H1 (cell line): ENCODE data around the gene ARSK. TPM values are rescaled to one million over a fixed set of nuclear protein-coding genes. Genes with fewer than 3 reads are reported as not detected.

Source experiments
- CTCF ChIA-PET: fragments of 300-600 bp; sonication (Branson Sonifier 250); formaldehyde crosslinking; loops from one replicate; lab custom pipeline; 2021; ENCODE audit not compliant: partially characterized antibody; lab: Charles Lee
- POLR2A ChIA-PET: fragments of 300-600 bp; sonication (Branson Sonifier 250); formaldehyde crosslinking; loops from one replicate; lab custom pipeline; 2021; ENCODE audit warnings: inconsistent platforms; ENCODE audit not compliant: partially characterized antibody; lab: Charles Lee
- DNase-seq, 2 experiments: peaks; one replicate each; pipeline versions ENCODE4 v3.0.0 to v3.0.0-alpha.2; 2010 to 2022; ENCODE audit warnings: low spot score in 2 of 2, low read depth in 1 of 2, mixed read lengths in 1 of 2
- FAIRE-seq: peaks from 2 replicates; lab custom pipeline; 2011; peaks lifted over from hg19 to GRCh38; lab: Jason Lieb, UNC
- H2AFZ ChIP-seq: 2 replicates; pipeline ENCODE4 v1.8.1; 2012; ENCODE audit warnings: low read length, inconsistent platforms
- H2AK5ac ChIP-seq: 2 replicates; pipeline ENCODE4 v1.6.1; 2013; ENCODE audit warnings: low read depth, low read length
- H2BK120ac ChIP-seq: replicated peaks from 2 replicates; pipeline ENCODE3; 2013; ENCODE audit warnings: low read depth, low read length, inconsistent platforms
- H2BK12ac ChIP-seq: 2 replicates; pipeline ENCODE4 v1.6.1; 2013; ENCODE audit warnings: low read depth, low read length
- H2BK15ac ChIP-seq: 2 replicates; pipeline ENCODE4 v1.6.1; 2013; ENCODE audit warnings: low read length
- H2BK20ac ChIP-seq: 2 replicates; pipeline ENCODE4 v1.6.1; 2013; ENCODE audit warnings: low read length
- H2BK5ac ChIP-seq: 2 replicates; pipeline ENCODE4 v1.6.1; 2013; ENCODE audit warnings: low read depth, low read length
- H3K14ac ChIP-seq: 2 replicates; pipeline ENCODE4 v1.6.1; 2013; ENCODE audit warnings: inconsistent platforms; ENCODE audit not compliant: insufficient read length
- H3K18ac ChIP-seq: 2 replicates; pipeline ENCODE4 v1.6.1; 2013; ENCODE audit warnings: low read length; ENCODE audit errors: extremely low read depth
- H3K23ac ChIP-seq: 2 replicates; pipeline ENCODE4 v1.6.1; 2013; ENCODE audit warnings: inconsistent platforms; ENCODE audit not compliant: insufficient read length
- H3K23me2 ChIP-seq: 2 replicates; pipeline ENCODE4 v1.6.1; 2013; ENCODE audit warnings: low read depth, low read length
- H3K27ac ChIP-seq: 2 replicates; pipeline ENCODE4 v1.6.1; 2011; ENCODE audit warnings: low read depth, low read length, inconsistent platforms
- H3K27me3 ChIP-seq, 4 experiments: replicated peaks in 1 of 4; 1 replicate in 1 of 4; 2 replicates in 3 of 4; pipeline versions ENCODE4 v1.6.1 to v1.8.1; 2011 to 2013; ENCODE audit warnings: low read length in 3 of 4, mild to moderate bottlenecking in 3 of 4, inconsistent platforms in 2 of 4, mixed read lengths in 2 of 4, moderate library complexity in 1 of 4; ENCODE audit not compliant: control insufficient read depth in 3 of 4, insufficient read depth in 3 of 4; ENCODE audit errors: extremely low read depth in 1 of 4
- H3K36me3 ChIP-seq, 4 experiments: 2 replicates each; pipeline versions ENCODE4 v1.6.1 to v1.8.1; 2011 to 2013; ENCODE audit warnings: mild to moderate bottlenecking in 4 of 4, low read length in 3 of 4, moderate library complexity in 2 of 4, control low read depth in 1 of 4, inconsistent platforms in 1 of 4; ENCODE audit not compliant: insufficient read depth in 4 of 4, control insufficient read depth in 2 of 4
- H3K4ac ChIP-seq: replicated peaks from 2 replicates; pipeline ENCODE3; 2013; ENCODE audit warnings: low read length, low read depth, mixed read lengths, inconsistent platforms; ENCODE audit not compliant: insufficient read length
- H3K4me1 ChIP-seq, 4 experiments: replicated peaks in 1 of 4; 1 replicate in 1 of 4; 2 replicates in 3 of 4; pipeline versions ENCODE4 v1.6.1 to v1.8.1; 2011 to 2013; ENCODE audit warnings: low read length in 3 of 4, inconsistent platforms in 2 of 4, mixed read lengths in 1 of 4; ENCODE audit not compliant: insufficient read depth in 4 of 4, control insufficient read depth in 3 of 4
- H3K4me2 ChIP-seq, 2 experiments: 2 replicates each; pipeline versions ENCODE4 v1.6.1 to v1.8.1; 2011 to 2013; ENCODE audit warnings: low read depth in 2 of 2, low read length in 2 of 2, control low read depth in 1 of 2, inconsistent platforms in 1 of 2, mild to moderate bottlenecking in 1 of 2; ENCODE audit not compliant: insufficient read depth in 1 of 2
- H3K4me3 ChIP-seq, 4 experiments: fragments of 200-600, 300-600 bp in 1 of 4; sonication (generic), shearing (Covaris generic), sonication (Bioruptor Twin) in 1 of 4; 2 replicates each; pipeline versions ENCODE4 v1.5.1 to v1.8.1; 2011 to 2016; ENCODE audit warnings: low read length in 4 of 4, low read depth in 3 of 4, control low read depth in 2 of 4, inconsistent platforms in 2 of 4, mild to moderate bottlenecking in 2 of 4, mixed read lengths in 1 of 4, moderate library complexity in 1 of 4; ENCODE audit not compliant: insufficient read depth in 2 of 4; ENCODE audit errors: extremely low read depth in 1 of 4
- H3K56ac ChIP-seq: replicated peaks from 2 replicates; pipeline ENCODE3; 2013; ENCODE audit warnings: low read depth, mild to moderate bottlenecking, mixed read lengths, low read length, inconsistent platforms; ENCODE audit not compliant: insufficient read length
- H3K79me1 ChIP-seq: 2 replicates; pipeline ENCODE4 v1.6.1; 2013; ENCODE audit warnings: low read depth, low read length, control low read depth
- H3K79me2 ChIP-seq, 2 experiments: 2 replicates each; pipeline versions ENCODE4 v1.6.1 to v1.8.1; 2012 to 2013; ENCODE audit warnings: low read length in 2 of 2, mild to moderate bottlenecking in 2 of 2, inconsistent platforms in 1 of 2; ENCODE audit not compliant: insufficient read depth in 2 of 2, control insufficient read depth in 1 of 2
- H3K9ac ChIP-seq, 4 experiments: replicated peaks in 1 of 4; 1 replicate in 1 of 4; 2 replicates in 3 of 4; pipeline versions ENCODE4 v1.6.1 to v1.8.1; 2011 to 2013; ENCODE audit warnings: low read depth in 3 of 4, low read length in 3 of 4, control low read depth in 2 of 4, mild to moderate bottlenecking in 2 of 4, moderate library complexity in 2 of 4, inconsistent platforms in 1 of 4; ENCODE audit errors: extremely low read depth in 1 of 4
- H3K9me3 ChIP-seq, 2 experiments: 2 replicates each; pipeline versions ENCODE4 v1.6.1 to v1.8.1; 2012 to 2013; ENCODE audit warnings: mild to moderate bottlenecking in 2 of 2, moderate library complexity in 2 of 2, control low read depth in 1 of 2, inconsistent platforms in 1 of 2, low read depth in 1 of 2, low read length in 1 of 2, mixed read lengths in 1 of 2; ENCODE audit not compliant: insufficient read depth in 2 of 2
- H4K20me1 ChIP-seq, 2 experiments: replicated peaks in 1 of 2; 2 replicates each; pipeline versions ENCODE3 to v1.8.1; 2011 to 2013; ENCODE audit warnings: inconsistent platforms in 2 of 2, low read length in 2 of 2, mild to moderate bottlenecking in 1 of 2; ENCODE audit not compliant: insufficient read depth in 2 of 2, control insufficient read depth in 1 of 2
- H4K5ac ChIP-seq: 2 replicates; pipeline ENCODE4 v1.6.1; 2013; ENCODE audit warnings: low read length, low read depth, mixed read lengths, inconsistent platforms; ENCODE audit not compliant: insufficient read length
- H4K8ac ChIP-seq: 2 replicates; pipeline ENCODE4 v1.8.0; 2013; ENCODE audit warnings: mild to moderate bottlenecking, moderate library complexity, low read length, inconsistent platforms; ENCODE audit not compliant: insufficient read depth; ENCODE audit errors: extremely low read depth
- H4K91ac ChIP-seq: replicated peaks from 2 replicates; pipeline ENCODE3; 2013; ENCODE audit warnings: low read length, mixed read lengths, inconsistent platforms; ENCODE audit not compliant: insufficient read length
- BACH1 ChIP-seq: IDR thresholded peaks from 2 replicates; pipeline ENCODE4 v1.6.1; 2012; ENCODE audit warnings: low read length, improper control_type of control experiment
- POLR2AphosphoS5 ChIP-seq: IDR thresholded peaks from 2 replicates; pipeline ENCODE4 v1.6.1; 2011; ENCODE audit warnings: low read depth, low read length
- WGBS, 2 experiments: shearing (Covaris generic) in 1 of 2; methylation state at CpG; one replicate each; pipeline versions ENCODE4 v1.1.6 to v1.1.7; 2013 to 2015; ENCODE audit warnings: low lambda C conversion rate in 2 of 2, mixed read lengths in 2 of 2, inconsistent platforms in 1 of 2, low coverage in 1 of 2, missing lambda C conversion rate in 1 of 2; ENCODE audit not compliant: insufficient replicate concordance in 2 of 2, insufficient coverage in 1 of 2, insufficient read length in 1 of 2; ENCODE audit errors: extremely low coverage in 1 of 2, missing lambda C conversion rate in 1 of 2; 5-methylcytosine and 5-hydroxymethylcytosine counted together
- polyA plus RNA-seq, 7 experiments: library from polyadenylated mRNA; depleted of rRNA in 3 of 7; stranded (reverse) in 5 of 7; unstranded in 2 of 7; fragments of >200 nt in 5 of 7; fragments of 200-250 nt in 2 of 7; gene quantifications; 1 replicate in 5 of 7; 2 replicates in 1 of 7; 4 replicates in 1 of 7; pipeline versions ENCODE4 v1.2.1 to v1.2.3, GENCODE V29; 2011 to 2013; ENCODE audit warnings: missing spikeins in 2 of 7, mixed read lengths in 2 of 7
- total RNA-seq: library from RNA; stranded (reverse); fragmentation: NEBNext Ultra II Directional; extraction: Animal tissue kit (Norgen Biotek cat#: 25700); gene quantifications from 2 replicates; pipeline ENCODE4 v1.2.1, GENCODE V29; 2021

Gene ARSK
- total and polyA plus RNA-seq, 2 of the 8 experiments (the other 6 are each of a cell fraction or from before 2014, with no cell fraction given): 8.4 to 14.1 TPM

- Histone ChIP-seq H3K4me1 (no peaks in the 10 kb centered on the region), H3K36me3 (peaks cover 7 to 25% (median 13%) of the 10 kb centered on the region in 4 experiments), H3K4me3 (no peak overlapping the region), H4K20me1 (no peaks in the 10 kb centered on the region), H3K9ac (no peak overlapping the region), H4K5ac (no peak overlapping the region), H3K56ac (no peak overlapping the region), H2AK5ac (no peak overlapping the region), H3K4me2 (no peak overlapping the region), H2BK20ac (no peak overlapping the region), H3K23me2 (peaks cover 1% of the 10 kb centered on the region; the same call in 1 of the 2 replicates), H3K27ac (no peak overlapping the region), H2BK5ac (no peak overlapping the region), H3K23ac (no peak overlapping the region), H4K8ac (no peak overlapping the region), H4K91ac (no peak overlapping the region), H3K14ac (no peak overlapping the region), H3K4ac (no peak overlapping the region), H3K27me3 (no peaks in the 10 kb centered on the region), H3K9me3 (no peaks in the 10 kb centered on the region), H2BK12ac (no peak overlapping the region), H3K79me1 (no peaks in the 10 kb centered on the region), H2AFZ (no peak overlapping the region), H2BK15ac (no peak overlapping the region), H2BK120ac (no peak overlapping the region), H3K79me2 (no peaks in the 10 kb centered on the region)
- ChIA-PET POLR2A (no interaction called here), CTCF (interaction anchor here (0.6 kb wide), 1 partner anchor 306 kb away, joined by 3 read pairs; no protein-coding TSS in a partner anchor)
- no peak for FAIRE-seq
- no peak for DNase-seq
- TF ChIP-seq POLR2AphosphoS5: no peak
- no peak for TF ChIP-seq BACH1
- TF ChIP-seq, all 59 proteins: peak for 0
- no peak overlapping the region for H3K18ac ChIP-seq
- 88% methylated on average over 2 of the region's 2 CpGs; no CpG with 5 or more reads in 1 of the 2 experiments for WGBS, 2 experiments
Observed at GRCh38 chr5:95530416-95530815, 24.5 kb upstream of the ARSK start.
